ENCODE data around the gene NELFCD.

The NELFCD gene, protein sequence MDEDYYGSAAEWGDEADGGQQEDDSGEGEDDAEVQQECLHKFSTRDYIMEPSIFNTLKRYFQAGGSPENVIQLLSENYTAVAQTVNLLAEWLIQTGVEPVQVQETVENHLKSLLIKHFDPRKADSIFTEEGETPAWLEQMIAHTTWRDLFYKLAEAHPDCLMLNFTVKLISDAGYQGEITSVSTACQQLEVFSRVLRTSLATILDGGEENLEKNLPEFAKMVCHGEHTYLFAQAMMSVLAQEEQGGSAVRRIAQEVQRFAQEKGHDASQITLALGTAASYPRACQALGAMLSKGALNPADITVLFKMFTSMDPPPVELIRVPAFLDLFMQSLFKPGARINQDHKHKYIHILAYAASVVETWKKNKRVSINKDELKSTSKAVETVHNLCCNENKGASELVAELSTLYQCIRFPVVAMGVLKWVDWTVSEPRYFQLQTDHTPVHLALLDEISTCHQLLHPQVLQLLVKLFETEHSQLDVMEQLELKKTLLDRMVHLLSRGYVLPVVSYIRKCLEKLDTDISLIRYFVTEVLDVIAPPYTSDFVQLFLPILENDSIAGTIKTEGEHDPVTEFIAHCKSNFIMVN

DNA sequence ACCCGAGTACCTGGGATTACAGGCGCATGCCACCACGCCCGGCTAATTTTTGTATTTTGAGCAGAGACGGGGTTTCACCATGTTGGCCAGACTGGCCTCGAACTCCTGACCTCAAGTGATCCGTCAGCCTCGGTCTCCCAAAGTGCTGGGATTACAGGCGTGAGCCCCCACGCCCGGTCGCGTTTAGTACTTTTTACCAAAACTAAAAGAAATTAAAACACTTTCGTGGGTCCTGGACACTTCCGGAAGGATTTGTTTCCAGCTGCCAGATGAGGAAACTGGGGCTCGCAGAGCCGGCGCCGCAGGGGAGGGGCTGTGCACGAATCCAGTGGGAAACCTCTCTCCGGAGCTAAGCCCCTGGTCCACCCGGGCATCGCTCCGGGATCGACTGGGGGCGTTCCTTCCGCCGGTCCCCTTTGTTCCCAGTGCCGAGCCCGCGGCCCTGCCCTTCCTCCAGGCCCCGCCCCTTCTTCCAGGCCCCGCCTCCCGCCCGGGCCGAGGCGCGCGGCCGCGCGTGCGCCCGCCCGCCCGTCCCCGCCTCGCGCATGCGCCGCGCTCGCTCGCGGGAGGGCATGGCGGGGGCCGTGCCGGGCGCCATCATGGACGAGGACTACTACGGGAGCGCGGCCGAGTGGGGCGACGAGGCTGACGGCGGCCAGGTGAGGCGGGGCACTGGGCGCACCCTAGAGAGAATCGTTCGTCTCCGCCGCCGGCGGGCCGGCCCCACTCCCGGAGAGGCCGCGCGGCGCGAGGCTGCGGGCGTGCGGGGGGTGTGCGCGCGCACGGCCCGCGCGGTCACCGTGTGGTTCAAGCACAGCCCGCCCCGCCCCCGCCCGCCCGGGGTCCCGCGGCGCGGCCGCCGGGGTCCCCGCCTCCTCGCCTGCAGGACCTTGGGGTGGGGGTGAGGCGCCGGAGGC lies at the start of gene NELFCD:
Gene NELFCD (plus strand): TSS at position 546 of the 917 bp plus-strand sequence. CDS start 54 bp downstream, at position 600.
- ChIA-PET CTCF (no interaction called here), POLR2A (interaction anchor here (0.7 to 2.0 kb wide), 5 partner anchors 12 to 90 kb away, joined by 3 to 19 read pairs (median 7); partner anchors contain the start of gene ATP5F1E)
- no peak for TF ChIP-seq L3MBTL2 (conservative IDR thresholded peaks at IDR 0.05)
- TF ChIP-seq ARNT (IDR thresholded peaks at IDR 0.05) = 0 out of 2 replicates have a peak, but pooled peaks have one; percentile 21
- DNase-seq (ENCODE audit: extremely low spot score) = peak; percentile 99

DNA sequence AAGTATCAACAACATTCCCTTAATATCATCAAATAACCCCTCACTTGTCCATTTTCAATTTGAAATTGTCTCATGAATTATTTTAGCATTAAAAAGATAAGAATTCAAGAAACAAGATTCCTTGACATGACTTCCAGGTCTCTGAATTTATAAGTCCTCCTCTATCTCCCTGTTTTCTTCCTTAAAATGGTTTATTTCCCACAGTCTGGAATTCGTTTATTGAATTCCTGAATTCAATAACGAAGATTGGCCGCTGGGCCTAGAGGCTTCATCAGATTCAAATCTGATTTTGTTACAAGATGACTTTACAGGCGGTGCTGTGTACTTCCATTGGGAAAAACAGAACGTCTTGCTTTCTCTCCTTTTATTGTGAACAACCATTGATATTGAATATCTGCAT lies 48.9 kb upstream of the NELFCD start:
- CTCF ChIA-PET = no interaction called here
- no peak for TF ChIP-seq BHLHE40 (IDR thresholded peaks at IDR 0.05; ENCODE audit: borderline replicate concordance)
- no peak for TF ChIP-seq NFRKB (IDR thresholded peaks at IDR 0.05)
- TF ChIP-seq CTBP1 (IDR thresholded peaks at IDR 0.05; ENCODE audit: borderline replicate concordance) = no peak
- TF ChIP-seq FOXM1 (IDR thresholded peaks at IDR 0.05; ENCODE audit: borderline replicate concordance) = no peak
- TF ChIP-seq LEF1 (IDR thresholded peaks at IDR 0.05; ENCODE audit: borderline replicate concordance) = no peak
- POLR2A ChIA-PET = no interaction called here
- DNase-seq (ENCODE audit: extremely low spot score) = no peak

DNA sequence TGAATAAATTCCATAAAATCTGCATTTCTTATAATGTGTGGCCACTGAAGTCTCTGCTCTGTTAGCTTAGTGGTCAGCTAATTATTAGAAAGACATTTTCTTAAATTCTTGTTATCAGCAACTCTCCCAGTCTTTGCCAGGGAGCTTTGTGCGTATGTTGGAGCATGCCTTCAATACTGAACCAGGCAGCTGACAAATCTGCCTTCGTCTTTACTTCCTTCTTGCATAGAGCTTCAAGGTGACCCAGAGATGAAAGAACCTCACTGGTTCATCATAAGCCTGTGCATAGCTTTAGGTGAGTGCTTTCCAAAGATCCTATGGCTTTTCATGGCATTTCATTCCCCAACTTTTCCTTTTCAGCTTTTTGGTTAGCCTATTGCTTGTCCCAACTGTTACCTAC lies 43.0 kb upstream of the NELFCD start:
- ChIA-PET CTCF (interaction anchor here (0.6 kb wide), 1 partner anchor 285 kb away, joined by 3 read pairs; no protein-coding TSS in a partner anchor), POLR2A (interaction anchor here (1.4 kb wide), 1 partner anchor 20 kb away, joined by 3 read pairs; no protein-coding TSS in a partner anchor)
- DNase-seq (ENCODE audit: extremely low spot score) = no peak
- TF ChIP-seq FOXK2 (IDR thresholded peaks at IDR 0.05) (no peak), L3MBTL2 (conservative IDR thresholded peaks at IDR 0.05) (no peak), FOXA1 (IDR thresholded peaks at IDR 0.05) (no peak), NFRKB (IDR thresholded peaks at IDR 0.05) (no peak), FOXM1 (IDR thresholded peaks at IDR 0.05; ENCODE audit: borderline replicate concordance) (no peak), BHLHE40 (IDR thresholded peaks at IDR 0.05; ENCODE audit: borderline replicate concordance) (no peak), ELF4 (IDR thresholded peaks at IDR 0.05) (no peak), ZNF384 (IDR thresholded peaks at IDR 0.05) (no peak)

DNA sequence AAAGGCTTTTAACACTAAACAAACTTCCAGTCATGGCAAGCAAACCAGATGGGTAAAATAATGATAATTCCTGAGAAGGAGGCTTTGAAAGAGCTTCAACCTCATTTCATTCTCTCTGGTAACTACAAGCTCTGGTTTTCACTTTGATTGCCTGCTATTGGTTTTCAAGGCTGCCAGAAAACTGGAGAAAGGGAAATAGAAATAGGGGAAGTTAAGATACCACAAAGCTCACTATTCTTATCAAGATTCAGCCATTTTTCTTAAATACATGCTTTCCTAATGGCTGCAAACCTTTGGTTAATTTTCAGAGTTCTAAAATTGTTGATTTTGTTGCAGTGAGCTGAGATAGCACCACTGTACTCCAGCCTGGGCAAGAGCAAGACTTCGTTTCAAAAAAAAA lies 42.5 kb upstream of the NELFCD start:
- ChIA-PET POLR2A (interaction anchor here (1.4 kb wide), 1 partner anchor 20 kb away, joined by 3 read pairs; no protein-coding TSS in a partner anchor), CTCF (interaction anchor here (0.6 kb wide), 1 partner anchor 284 kb away, joined by 3 read pairs; no protein-coding TSS in a partner anchor)
- no peak for TF ChIP-seq L3MBTL2 (conservative IDR thresholded peaks at IDR 0.05)
- no peak for TF ChIP-seq BHLHE40 (IDR thresholded peaks at IDR 0.05; ENCODE audit: borderline replicate concordance)
- TF ChIP-seq FOXK2 (IDR thresholded peaks at IDR 0.05) = no peak
- TF ChIP-seq, protein P1, sequence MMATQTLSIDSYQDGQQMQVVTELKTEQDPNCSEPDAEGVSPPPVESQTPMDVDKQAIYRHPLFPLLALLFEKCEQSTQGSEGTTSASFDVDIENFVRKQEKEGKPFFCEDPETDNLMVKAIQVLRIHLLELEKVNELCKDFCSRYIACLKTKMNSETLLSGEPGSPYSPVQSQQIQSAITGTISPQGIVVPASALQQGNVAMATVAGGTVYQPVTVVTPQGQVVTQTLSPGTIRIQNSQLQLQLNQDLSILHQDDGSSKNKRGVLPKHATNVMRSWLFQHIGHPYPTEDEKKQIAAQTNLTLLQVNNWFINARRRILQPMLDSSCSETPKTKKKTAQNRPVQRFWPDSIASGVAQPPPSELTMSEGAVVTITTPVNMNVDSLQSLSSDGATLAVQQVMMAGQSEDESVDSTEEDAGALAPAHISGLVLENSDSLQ (IDR thresholded peaks at IDR 0.05) = no peak
- no peak for TF ChIP-seq FOXA1 (IDR thresholded peaks at IDR 0.05)
- TF ChIP-seq ELF4 (IDR thresholded peaks at IDR 0.05) = no peak
- TF ChIP-seq LEF1 (IDR thresholded peaks at IDR 0.05; ENCODE audit: borderline replicate concordance) = no peak
- no peak for TF ChIP-seq SUZ12 (IDR thresholded peaks at IDR 0.05)
- no peak for TF ChIP-seq ZNF384 (IDR thresholded peaks at IDR 0.05)
- TF ChIP-seq CTBP1 (IDR thresholded peaks at IDR 0.05; ENCODE audit: borderline replicate concordance) = no peak
- TF ChIP-seq FOXM1 (IDR thresholded peaks at IDR 0.05; ENCODE audit: borderline replicate concordance) = no peak
- TF ChIP-seq HDGF (IDR thresholded peaks at IDR 0.05; ENCODE audit: borderline replicate concordance) = no peak
- TF ChIP-seq TARDBP (IDR thresholded peaks at IDR 0.05) = no peak
- TF ChIP-seq ARNT (IDR thresholded peaks at IDR 0.05) = no peak
- TF ChIP-seq NFRKB (IDR thresholded peaks at IDR 0.05) = no peak
- TF ChIP-seq SP1 (IDR thresholded peaks at IDR 0.05) = no peak
- no peak for DNase-seq (ENCODE audit: extremely low spot score)

DNA sequence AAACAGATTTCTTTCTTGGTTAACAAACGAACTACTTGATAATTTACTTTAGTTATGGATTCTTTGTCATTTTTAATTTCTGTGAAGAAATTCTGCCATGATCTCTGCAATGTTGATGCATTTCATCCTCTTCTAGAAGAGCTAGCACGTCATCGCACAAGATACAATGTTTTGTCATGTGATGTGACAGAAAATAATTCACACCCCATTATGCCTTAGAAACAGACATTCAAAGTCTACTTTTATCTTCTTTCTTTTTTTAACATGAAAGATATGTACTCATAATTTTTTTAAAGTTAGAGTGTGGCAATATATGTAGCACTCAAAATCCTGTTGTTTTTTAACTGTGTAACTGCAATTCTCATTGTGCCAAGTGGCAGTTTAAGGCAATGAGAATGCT lies 39.6 kb upstream of the NELFCD start:
- DNase-seq (ENCODE audit: extremely low spot score) = no peak
- TF ChIP-seq FOXM1 (IDR thresholded peaks at IDR 0.05; ENCODE audit: borderline replicate concordance) (no peak), TARDBP (IDR thresholded peaks at IDR 0.05) (no peak), SUZ12 (IDR thresholded peaks at IDR 0.05) (no peak), LEF1 (IDR thresholded peaks at IDR 0.05; ENCODE audit: borderline replicate concordance) (no peak), ZNF384 (IDR thresholded peaks at IDR 0.05) (no peak), ELF4 (IDR thresholded peaks at IDR 0.05) (no peak), HDGF (IDR thresholded peaks at IDR 0.05; ENCODE audit: borderline replicate concordance) (no peak), SP1 (IDR thresholded peaks at IDR 0.05) (no peak), CTBP1 (IDR thresholded peaks at IDR 0.05; ENCODE audit: borderline replicate concordance) (no peak)
- TF ChIP-seq, protein P1 (IDR thresholded peaks at IDR 0.05) = no peak
- ChIA-PET CTCF (no interaction called here), POLR2A (no interaction called here)

DNA sequence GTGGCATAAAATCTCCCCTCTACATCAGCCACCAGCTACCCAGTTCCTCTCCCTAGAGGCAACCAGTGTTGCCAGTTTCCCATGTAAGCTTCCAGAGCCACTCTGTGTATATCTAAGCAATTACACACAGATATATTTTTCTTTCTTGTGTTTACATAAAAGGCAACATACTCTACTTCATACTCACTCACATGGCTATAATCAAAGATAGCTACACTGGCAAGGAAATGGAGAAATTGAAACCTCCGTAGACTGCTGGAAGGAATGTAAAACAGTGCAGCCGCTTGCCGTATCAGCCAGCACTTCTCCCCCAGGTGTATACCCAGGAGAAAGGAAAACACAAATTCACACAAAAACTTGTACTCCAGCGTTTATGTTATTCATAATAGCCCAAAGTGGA lies 38.5 kb upstream of the NELFCD start:
- ChIA-PET POLR2A (no interaction called here), CTCF (no interaction called here)
- TF ChIP-seq ELF4 (IDR thresholded peaks at IDR 0.05) (no peak), SUZ12 (IDR thresholded peaks at IDR 0.05) (no peak), L3MBTL2 (conservative IDR thresholded peaks at IDR 0.05) (no peak), FOXM1 (IDR thresholded peaks at IDR 0.05; ENCODE audit: borderline replicate concordance) (no peak), FOXK2 (IDR thresholded peaks at IDR 0.05) (no peak), FOXA1 (IDR thresholded peaks at IDR 0.05) (no peak), LEF1 (IDR thresholded peaks at IDR 0.05; ENCODE audit: borderline replicate concordance) (no peak), ZNF384 (IDR thresholded peaks at IDR 0.05) (no peak)
- TF ChIP-seq, protein P1 (IDR thresholded peaks at IDR 0.05) = no peak
- DNase-seq (ENCODE audit: extremely low spot score) = no peak

Measured in HEK293T (cell line).